Suppressor macrophage treated with lipopolysaccharide for 4 hours (primary cell): ENCODE data around the gene CTIF.

Experiments used
- DNase-seq: peaks from one replicate; pipeline ENCODE4 v3.0.0-alpha.2; 2020

The CTIF gene

DNA sequence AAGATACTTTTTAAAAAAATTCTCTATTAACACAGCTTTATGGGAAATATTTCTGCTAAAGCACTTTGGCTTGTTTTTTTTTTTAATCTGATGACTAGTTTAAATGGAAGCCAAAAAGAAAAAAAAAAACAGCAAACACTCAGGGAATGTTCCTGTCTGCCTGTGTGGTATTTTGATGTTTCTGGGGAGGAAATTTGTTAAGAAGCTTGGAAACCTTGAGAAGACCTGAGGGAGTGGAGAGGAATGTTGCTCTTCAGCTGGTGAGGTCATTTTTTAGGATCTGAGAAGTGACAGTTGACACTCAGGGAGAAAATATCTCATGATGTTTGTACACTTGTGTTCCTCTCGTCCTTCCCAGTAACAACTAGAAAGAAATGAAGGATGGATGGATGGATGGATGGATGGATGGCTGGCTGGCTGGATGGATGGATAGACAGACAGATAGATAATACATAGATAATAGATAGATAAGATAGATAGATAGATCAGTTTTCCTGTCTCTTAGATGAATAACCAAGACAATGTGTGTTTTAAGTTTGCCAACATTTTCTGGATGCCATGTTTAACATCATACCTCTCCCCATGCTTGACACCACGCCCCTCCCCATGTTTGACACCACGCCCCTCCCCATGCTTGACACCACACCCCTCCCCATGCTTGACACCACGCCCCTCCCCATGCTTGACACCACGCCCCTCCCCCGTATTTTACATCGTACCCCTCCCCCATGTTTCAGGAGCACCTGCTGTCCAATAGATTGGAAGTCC is 84.8 kb downstream of the CTIF start:
- no peak for DNase-seq

DNA sequence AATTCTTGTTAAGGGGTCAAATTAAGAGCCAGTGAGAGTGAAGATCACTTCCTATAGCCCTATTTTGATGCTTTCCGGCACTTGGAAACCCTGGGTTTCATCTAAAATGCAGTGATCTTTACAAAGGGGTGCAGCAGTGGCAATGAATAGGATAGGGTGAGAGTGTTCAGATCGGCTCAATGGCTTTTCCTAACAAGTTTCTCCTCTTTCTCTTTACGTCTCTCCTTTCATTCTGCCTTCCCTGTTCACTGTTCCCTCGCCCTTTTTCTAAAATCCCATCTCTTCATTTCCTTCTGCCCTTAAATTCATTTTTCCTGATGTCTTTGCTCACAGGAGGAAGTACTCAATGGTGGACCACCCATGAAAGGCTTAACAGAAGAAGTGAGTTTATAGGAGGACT is 86.0 kb downstream of the CTIF start:
- DNase-seq, result no peak

DNA sequence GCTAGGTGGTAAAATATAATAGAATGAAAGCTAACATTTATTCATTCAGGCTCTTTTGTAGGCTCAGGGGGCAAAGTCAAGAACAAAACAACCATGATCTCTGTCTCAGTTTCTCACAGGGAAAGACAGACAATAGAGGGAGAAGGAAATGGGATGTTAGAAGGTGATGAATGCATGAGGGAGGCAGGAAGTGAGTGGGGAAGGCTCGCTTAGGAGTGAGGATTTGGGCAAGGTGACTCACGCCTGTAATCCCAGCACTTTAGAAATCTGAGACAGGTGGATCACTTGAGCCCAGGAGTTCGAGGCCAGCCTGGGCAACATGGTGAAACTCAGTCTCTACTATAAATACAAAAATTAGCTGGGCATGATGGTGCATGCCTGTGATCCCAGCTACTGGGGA is 88.4 kb downstream of the CTIF start:
- DNase-seq, result no peak

DNA sequence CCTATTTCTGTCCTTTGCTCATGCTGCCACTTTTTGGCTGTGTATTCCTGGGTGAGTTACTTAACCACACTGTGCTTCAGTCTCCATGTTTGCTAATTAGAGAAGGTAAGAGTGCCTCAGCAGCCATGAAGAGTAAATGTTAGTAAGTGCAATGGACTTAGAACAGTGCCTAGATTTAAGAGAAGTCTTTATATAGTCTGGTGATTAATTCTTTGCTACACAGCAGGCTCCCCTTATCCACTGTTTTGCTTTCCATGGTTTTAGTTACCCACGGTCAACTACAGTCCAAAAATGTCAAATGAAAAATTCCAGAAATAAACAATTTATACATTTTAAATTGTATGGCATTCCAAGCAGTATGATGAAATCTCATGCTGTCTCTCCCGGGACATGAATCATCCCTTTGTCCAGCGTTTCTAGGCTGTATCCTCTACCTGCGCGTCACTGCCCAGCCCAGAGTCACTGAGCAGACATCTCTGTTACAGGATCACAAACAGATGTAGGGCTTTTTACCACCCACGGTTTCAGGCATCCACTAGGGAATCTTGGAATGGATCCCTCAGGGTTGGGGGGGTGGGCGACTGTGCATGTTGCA is 91.0 kb downstream of the CTIF start:
- DNase-seq, result no peak

DNA sequence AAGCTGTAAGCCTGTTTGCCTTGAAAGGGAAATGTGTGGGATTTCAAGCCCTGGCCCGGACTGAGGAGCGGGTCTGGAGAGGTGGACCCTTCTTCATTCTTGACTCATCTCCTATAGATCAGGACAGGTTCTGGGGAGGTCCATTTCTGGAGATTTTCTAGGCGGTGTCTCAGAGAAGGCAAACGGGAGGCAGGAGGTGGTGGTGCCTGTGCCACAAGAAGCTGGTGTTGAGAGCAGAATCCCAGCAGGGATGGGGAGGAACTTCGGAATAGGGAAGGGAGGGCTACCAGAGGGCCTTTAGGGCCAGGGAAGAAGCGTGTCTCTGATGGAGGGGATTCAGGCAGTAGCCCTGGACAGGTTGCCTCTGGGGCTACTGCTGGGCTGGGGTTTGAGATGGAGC is 93.0 kb downstream of the CTIF start:
- DNase-seq, result no peak

DNA sequence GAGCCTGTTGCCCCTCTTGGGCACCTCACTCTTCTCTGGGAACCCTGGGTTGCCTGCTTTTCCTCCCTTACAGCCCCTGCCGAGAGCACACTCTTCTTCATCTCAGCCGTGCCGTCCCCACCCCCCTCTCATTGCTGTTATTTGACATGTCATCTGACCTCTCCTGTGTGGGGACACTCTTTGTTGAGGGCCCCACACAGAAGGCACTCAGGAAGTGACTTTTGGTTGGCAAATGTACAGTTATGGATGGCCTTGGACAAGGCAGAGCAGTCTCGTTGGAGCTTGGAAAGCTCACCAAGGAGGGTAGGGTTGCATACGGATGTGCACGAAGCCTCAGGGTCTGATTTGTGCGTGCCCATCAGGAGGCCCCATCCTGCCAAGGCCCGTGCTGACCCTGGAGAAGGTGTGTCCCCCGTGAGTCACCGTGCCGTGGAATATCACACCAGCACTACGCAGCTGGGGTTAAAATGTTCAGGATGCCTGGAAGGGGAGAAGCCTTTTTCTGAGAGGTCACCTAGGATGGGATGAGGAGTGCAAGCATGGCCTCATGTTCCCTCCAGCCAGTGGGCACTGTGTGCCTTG is 93.9 kb downstream of the CTIF start:
- no peak for DNase-seq

DNA sequence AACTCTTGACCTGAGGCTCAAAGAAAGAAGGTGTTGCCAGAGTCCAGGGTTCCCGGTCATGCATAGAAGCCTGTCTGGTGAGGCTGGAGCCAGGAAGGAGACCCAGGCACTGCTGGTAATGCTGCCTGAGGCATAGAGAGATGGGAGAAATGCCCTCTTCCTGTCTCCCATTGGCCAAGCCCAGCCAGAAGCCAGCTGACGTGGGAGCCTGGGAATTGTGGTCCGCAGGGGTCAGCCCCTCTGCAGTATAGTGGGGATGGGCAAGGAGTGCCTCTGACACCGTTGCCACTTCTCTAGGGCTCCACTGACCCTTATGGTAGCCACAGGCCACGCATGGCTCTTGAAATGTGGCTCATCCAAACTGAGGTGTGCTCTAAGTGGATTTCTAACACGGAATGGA is 95.7 kb downstream of the CTIF start:
- no peak for DNase-seq

DNA sequence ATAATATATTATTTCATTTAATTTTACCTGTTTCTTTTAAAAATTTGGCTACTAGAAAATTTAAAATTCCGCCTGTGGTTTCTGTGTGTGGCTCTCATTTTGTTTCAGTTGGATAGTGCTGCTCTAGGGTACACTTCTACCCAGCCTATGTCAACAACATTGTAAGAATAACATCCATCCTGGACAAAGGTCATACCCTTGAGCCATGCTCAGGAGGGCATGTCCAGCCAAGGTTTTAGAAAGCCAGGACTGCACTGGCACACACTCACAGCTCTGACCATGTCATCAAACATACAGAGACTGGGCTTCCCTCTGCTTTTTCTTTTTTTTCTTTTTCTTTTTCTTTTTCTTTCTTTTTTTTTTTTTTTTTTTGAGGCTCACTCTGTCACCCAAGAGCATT is 96.1 kb downstream of the CTIF start:
- DNase-seq, result no peak

DNA sequence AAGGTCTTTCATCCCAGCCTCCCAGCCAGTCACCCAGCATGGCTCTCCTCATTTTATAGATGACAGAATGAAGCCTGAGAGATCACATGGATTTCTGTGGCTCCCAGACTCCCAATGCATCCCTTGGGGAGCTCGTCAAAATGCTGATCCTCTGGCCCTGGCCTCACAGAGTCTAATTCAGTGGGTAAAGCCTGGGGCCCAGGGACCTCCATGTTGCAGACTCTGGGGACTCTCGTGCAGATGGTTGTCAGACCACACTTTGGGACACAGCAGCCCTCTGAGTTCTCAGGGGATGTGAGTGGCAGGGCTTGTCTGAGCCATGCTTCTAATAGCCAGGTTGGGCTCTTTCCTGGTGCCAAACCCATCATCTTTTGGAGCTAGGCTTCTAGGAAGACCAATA is 97.0 kb downstream of the CTIF start:
- no peak for DNase-seq

DNA sequence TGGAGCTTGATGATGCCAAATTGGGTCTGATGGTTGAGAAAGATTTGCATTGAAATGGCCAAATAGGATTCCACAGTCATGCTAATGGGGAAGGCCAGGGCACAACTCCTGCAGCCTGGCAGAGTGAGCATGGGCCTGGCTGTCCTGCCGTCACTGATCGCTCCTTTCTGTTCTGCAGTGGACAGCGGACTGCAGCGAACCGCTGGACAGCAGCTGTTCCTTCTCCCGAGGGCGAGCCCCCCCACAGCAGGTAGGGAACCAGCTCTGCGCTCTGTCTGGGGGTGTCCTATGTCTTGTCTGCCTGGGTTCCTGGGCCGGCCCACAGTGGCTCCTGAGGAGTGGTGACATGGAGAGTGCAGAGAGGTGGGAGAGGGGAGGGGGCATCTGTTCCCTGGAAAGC is 97.6 kb downstream of the CTIF start:
- DNase-seq, result no peak

DNA sequence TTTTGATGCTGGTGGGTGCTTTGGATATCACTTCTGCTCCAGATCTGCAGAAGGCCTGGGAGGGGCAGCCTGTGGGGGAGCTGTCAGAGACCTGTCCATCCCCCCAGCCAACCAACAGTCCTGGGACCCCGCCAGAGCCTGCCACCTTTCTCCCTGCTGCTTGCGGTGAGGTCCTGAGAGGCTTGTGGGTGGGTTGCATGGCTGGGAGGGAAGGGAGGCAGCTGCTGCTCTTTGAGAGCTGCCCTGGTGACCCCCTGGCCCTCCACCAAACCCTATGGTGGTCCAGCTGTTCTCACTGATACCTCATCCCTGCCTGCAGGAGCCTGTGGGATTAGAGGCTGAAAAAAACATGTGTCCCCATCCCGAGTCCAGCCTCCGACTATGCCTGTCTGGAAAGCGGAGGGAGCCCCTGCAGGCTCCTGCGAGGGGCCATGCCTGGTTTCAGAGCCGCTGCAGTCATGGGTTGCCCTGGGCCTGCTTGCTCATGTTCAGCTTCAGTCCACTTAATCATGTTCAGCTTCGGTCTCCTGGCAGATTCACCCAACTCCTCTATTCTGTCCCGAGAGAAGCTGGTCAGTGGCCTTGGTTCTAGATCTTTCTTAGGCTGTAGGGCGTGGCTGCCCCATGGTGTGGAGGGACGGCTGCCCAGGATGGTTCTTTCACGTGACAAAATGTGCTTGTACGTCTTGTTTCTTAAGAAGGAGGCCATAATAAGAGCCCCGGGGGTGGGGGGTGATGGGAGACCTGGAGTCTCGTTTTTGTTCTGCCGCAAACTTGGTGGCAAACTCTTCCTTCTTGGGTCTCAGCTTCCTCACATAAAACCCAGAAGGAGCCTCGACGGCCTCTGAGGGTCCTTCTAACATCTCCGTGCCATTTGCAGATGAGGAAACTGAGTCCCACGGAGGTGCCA is 98.5 kb downstream of the CTIF start:
- no peak for DNase-seq

DNA sequence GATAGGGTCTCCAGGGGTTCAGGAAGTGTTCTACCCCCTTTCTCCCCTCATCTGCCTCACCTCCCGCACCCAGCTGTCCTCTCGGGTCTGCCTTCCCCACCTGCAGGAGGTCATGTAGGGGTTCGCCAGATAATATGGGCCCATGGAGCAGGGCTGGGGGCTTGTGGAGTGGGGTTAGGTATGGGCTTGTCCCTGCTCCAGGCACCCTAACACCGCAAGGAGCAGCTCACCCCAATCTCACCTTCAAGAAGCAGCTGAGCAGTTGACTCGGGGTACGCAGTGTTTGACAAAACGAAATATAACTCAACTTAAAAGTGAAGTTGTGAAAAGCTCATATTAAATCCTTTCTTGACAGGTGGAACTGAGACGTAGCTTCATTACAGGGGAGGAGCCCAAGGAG is 99.6 kb downstream of the CTIF start:
- no peak for DNase-seq

DNA sequence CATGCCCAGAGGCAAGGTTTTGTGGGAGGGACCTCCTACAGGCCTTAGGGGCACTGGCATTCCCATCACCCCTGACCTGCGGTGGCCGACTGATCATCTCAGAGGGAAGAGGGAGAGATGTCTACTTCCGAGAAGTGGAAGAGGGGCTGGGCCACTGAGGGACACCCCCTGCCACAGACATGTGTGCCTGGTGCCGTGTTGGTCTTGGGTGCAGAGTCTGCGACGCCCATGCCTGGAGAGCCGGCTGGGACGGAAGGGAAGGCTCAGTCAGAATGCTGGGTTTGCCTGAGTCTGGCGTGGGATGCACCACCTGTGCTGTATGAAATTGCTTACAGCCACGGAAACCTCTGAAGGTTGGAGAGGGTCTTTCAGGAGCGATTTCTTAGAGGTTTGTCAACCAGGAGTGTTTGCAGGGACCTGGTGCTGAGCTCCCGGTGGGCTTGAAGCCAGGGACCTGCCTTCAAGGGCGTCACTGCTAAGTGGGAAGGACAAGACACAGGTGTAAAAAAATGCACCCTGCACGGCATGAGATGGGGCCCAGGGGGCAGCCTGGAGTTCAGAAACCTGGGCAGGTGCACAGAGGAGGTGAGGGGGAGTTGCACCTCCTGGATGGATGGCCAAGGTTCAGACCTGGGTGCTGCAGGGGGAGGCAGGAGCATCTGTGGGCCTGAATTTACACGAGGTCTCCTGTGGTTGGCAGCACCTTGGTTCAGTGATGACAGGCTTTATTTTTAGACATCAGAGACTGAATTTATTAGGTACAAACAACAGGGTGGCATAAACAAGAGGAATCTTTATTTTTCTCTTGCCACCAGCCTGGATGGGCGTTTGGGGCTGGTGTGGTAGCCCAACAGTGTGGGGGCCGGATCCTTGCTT is 100.3 kb downstream of the CTIF start:
- DNase-seq, result no peak

DNA sequence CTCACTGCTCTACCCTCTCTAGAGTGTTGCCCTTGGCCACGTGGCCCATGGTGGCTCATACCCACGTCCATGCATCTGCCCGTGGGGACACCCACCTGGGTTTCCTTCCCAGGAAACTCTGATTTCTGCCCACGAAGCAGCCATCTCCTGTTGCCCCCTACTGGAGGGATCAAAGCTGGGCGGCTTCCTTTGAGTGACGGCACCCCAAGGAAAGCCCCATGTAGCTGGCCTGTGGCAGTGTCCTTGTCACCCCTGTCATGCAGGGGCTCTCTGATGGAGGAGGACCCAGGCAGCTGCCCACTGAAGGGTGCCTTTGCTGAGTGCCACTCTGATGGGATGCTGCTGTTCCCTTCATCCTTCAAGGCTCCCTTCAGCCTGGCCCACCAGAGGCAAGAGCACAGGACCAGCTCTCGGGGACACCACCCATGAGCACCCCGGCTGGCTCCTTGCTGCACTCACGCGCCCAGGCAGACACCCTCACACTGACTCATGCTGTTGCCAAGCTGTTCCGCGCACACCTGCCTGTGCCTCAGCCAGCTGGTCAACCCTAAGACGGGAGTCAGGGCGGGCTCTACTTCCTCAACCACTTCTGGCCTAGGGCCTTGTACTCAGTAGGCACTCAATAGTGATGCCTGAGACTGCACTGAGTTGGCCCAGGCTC is 101.1 kb downstream of the CTIF start:
- peak; percentile 5 for DNase-seq

DNA sequence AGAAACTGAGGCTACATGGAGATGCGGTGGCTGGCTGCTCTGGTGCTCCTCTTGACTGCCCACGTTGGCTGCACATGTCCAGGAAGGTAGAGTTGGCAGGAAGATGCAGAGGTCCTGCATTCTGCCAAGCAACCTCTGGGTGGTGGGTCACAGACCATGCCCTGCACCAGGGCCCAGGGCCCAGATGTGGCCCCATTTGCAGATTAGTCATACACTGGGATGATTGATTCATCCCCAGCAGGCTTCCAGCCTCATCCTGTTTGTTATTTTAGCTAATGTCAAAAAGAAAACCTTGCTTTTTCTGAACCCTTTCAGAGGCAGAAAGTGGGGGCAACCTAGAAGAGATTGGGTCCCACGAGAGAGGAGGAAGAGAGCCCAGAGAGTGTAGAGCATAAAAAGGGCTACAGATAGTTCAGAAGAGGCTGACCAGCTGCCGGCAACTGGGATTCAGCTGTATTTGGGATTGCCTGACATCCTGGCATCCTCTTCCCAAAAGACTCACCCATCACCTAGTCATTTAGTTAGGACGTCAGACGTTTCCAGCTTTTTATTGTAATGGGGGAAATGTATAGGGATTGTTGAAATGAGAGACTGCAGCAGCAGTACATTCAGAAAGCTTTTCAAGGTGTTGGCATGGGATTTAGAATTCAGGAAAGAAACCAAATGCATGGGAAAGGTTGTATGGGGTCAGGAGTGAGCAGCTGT is 101.9 kb downstream of the CTIF start:
- no peak for DNase-seq

DNA sequence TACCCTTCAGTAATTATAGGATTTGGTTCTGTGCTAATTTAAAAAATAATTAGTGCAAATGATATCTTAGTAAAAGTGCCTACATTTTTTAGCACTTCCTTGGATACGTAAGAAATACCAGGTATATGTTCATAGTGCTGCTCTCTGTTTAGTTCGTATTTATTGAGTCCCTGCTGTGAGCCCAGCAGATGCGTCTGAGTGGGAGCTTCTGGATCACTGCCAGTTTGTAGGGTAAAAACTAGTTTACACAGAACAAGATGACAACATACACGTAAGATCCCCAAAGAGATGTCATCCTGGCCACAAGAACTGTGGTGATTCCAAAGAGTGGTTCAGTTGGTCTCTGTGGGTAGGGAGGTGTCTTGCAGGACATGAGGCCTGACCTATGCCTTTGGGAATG is 103.2 kb downstream of the CTIF start:
- no peak for DNase-seq

DNA sequence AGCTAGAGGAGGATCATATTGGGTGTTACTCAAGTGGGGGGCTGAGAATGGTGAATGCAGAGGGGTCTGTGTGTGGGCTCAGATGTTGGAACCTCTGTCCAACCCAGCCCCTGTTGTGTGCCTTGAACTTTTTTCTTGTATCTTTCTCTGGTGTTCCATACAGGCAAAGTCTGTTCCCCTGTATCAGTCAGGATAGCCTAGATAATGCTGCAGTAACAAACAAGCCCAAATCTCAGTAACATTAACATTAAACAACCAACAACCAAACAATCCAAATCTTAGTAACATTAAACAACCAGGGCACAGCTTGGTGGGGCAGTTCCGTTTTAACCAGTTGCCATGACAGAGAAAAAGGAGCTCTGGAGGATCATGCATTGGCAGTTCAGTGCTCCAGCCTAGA is 103.7 kb downstream of the CTIF start:
- no peak for DNase-seq

DNA sequence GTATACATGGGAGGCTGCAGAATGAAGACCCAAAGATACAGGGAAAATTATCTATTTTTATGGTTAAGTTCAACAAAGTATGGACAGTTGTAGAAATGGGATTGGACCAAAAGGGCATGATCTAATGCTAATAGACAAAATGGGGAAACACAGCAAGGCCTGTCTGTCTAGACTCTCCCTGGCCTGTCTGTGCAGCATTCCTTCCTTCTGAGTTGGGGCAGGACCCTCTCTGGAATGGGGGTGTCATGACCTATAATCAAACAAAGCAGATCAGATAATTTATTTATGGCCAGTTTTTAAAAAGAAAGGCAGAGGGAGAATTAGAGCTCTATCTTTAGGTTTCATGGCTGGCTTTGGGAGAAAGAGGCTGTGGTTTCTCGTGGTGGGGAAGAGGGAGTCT is 104.4 kb downstream of the CTIF start:
- DNase-seq, result no peak

DNA sequence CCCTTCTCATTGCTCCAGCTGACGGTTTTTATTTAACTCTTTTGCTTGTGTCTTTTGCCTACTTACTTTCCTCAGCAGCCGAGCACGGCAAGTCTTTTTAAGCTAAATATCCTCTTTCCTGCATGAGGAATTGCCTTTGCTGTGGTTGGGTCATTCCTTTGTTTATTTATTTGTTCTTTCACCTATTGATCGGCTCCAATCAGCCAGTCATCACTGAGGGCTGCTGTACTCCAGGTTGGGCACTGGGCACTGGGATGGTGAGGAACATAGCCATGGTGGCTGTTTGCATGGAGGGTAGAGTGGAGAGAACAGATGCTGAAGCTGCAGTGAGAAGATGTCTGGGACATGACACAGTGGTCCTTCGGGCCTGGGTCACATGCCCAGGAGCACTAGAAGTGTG is 105.2 kb downstream of the CTIF start:
- DNase-seq, result no peak

DNA sequence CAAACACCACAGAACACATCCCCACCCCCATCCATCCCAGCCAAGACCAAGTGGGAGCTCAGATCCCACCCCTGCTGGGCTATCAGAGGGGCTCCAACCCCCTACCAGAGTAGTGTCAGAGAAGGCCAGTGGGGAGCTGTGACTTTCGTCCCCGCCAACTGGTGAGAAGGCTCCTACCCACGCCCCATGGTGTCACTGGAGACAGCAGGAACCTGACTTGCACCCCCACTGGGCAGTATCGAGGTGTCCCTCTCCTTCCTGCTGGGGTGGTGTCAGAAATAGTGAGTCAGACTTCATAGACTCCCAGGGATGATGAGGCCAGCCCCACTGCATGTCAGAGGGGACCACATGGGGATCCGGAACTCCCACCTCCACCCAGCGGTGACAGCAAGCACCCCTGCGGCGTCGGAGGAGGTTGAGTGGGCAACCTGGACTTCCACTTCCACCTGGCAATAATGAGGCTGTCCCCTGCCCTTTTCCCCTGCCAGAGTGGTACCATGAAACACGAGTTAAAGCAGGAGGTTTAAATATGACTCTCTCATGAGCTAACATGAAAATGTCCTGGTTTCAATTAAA is 106.7 kb downstream of the CTIF start:
- no peak for DNase-seq

DNA sequence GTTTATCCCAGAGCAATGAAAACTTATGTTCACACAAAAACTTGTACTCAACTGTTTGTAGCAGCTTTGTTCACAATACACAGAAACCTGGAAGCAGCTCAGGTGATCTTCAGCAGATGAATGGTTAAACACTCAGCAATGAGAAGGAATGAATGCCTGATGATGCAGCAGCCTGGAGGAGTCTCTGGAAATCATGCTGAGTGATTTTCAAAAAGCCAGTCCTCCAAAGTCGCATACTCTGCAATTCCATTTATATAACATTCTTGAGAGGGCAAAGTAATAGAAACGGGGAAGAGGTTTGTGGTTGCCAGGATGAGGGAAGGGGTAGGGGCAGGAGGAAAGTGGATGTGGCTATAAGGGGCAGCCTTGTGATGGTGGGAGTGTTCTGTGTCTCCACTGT is 108.1 kb downstream of the CTIF start:
- no peak for DNase-seq
